Stimulated activated CD4-positive, alpha-beta T cell treated with anti-CD3 and anti-CD28 coated beads, Interleukin-12 subunit alpha, Interleukin-12 subunit beta, amount 100 ng/mL, for 4 hours (primary cell): Measurements from ENCODE around the gene PEMT.
A peak's percentile ranks its signal among the peaks of the same experiment; 100 is the strongest.
"Not testable (repeated sequence)": the region's sequence is repeated elsewhere in the genome, so short reads cannot be mapped to it uniquely, and the experiment has no call there.

Source experiments
- DNase-seq: peaks from one replicate; pipeline ENCODE4 v3.0.0-alpha.2; 2020

PEMT gene

GRCh38 chr17:17591355-17592298 lies at the start of gene PEMT:
PEMT (minus strand) TSS chr17:17591708; CDS start chr17:17591626, 82 bp downstream.
- DNase-seq: peak; percentile 86

GRCh38 chr17:17639661-17640270 lies 48.3 kb upstream of the PEMT start:
- DNase-seq: not testable (repeated sequence)

- DNase-seq: no peak
Observed at GRCh38 chr17:17638467-17638866, 47.0 kb upstream of the PEMT start.

GRCh38 chr17:17636272-17636885 lies 44.9 kb upstream of the PEMT start:
- DNase-seq: no peak

GRCh38 chr17:17635537-17636271 lies 44.2 kb upstream of the PEMT start:
- DNase-seq: not testable (repeated sequence)

- DNase-seq: no peak
Observed at GRCh38 chr17:17635126-17635525, 43.6 kb upstream of the PEMT start.

- DNase-seq: no peak
Observed at GRCh38 chr17:17633310-17633709, 41.8 kb upstream of the PEMT start.

- not testable (repeated sequence) for DNase-seq
Observed at GRCh38 chr17:17632690-17633089, 41.2 kb upstream of the PEMT start.

GRCh38 chr17:17628388-17629008 lies 37.0 kb upstream of the PEMT start:
- DNase-seq: peak; percentile 33

GRCh38 chr17:17626840-17627239 lies 35.3 kb upstream of the PEMT start:
- DNase-seq: no peak

GRCh38 chr17:17626151-17626805 lies 34.8 kb upstream of the PEMT start:
- no peak for DNase-seq

GRCh38 chr17:17624741-17625140 lies 33.2 kb upstream of the PEMT start:
- DNase-seq: no peak

GRCh38 chr17:17623904-17624303 lies 32.4 kb upstream of the PEMT start:
- no peak for DNase-seq

- no peak for DNase-seq
Observed at GRCh38 chr17:17621254-17621653, 29.7 kb upstream of the PEMT start.

GRCh38 chr17:17613708-17614114 lies 22.2 kb upstream of the PEMT start:
- DNase-seq: peak; percentile 29

GRCh38 chr17:17612085-17613022 lies 20.8 kb upstream of the PEMT start:
- DNase-seq: no peak

GRCh38 chr17:17609121-17609520 lies 17.6 kb upstream of the PEMT start:
- no peak for DNase-seq

GRCh38 chr17:17606416-17607000 lies 15.0 kb upstream of the PEMT start:
- no peak for DNase-seq

GRCh38 chr17:17605729-17606088 lies 14.2 kb upstream of the PEMT start:
- DNase-seq: no peak

GRCh38 chr17:17605083-17605728 lies 13.7 kb upstream of the PEMT start:
- no peak for DNase-seq
